Stimulated activated CD4-positive, alpha-beta T cell treated with anti-CD3 and anti-CD28 coated beads, Interleukin-2, amount 100 ng/mL, for 4 hours (primary cell): ENCODE data around the gene MACROH2A1.
A peak's percentile ranks its signal among the peaks of the same experiment; 100 is the strongest.

ENCODE experiments used
- DNase-seq: peaks from one replicate; pipeline ENCODE4 v3.0.0-alpha.2; 2020; ENCODE audit warnings: low read depth

Gene MACROH2A1

GRCh38 chr5:135435467-135436330, 36.7 kb upstream of the MACROH2A1 start:
- DNase-seq: no peak

GRCh38 chr5:135434591-135435466, 35.8 kb upstream of the MACROH2A1 start:
- DNase-seq: no peak

- DNase-seq: no peak
These were observed 34.8 kb upstream of the MACROH2A1 start for GRCh38 chr5:135433681-135434426.

- DNase-seq: no peak
These were observed 33.1 kb upstream of the MACROH2A1 start for GRCh38 chr5:135432113-135432512.

GRCh38 chr5:135430135-135430437, 31.1 kb upstream of the MACROH2A1 start:
- DNase-seq: no peak

GRCh38 chr5:135429301-135430134, 30.5 kb upstream of the MACROH2A1 start:
- DNase-seq: no peak

GRCh38 chr5:135428586-135428985, 29.6 kb upstream of the MACROH2A1 start:
- no peak for DNase-seq

- DNase-seq: peak; percentile 11
These were observed 27.4 kb upstream of the MACROH2A1 start for GRCh38 chr5:135426102-135427082.

GRCh38 chr5:135425641-135426040, 26.6 kb upstream of the MACROH2A1 start:
- DNase-seq: no peak

- no peak for DNase-seq
These were observed 24.8 kb upstream of the MACROH2A1 start for GRCh38 chr5:135423846-135424168.

GRCh38 chr5:135423146-135423845, 24.3 kb upstream of the MACROH2A1 start:
- no peak for DNase-seq

- DNase-seq: no peak
These were observed 23.4 kb upstream of the MACROH2A1 start for GRCh38 chr5:135422419-135422818.

GRCh38 chr5:135417083-135417482, 18.1 kb upstream of the MACROH2A1 start:
- no peak for DNase-seq

GRCh38 chr5:135405082-135405481, 6.1 kb upstream of the MACROH2A1 start:
- no peak for DNase-seq

- no peak for DNase-seq
These were observed 3.0 kb upstream of the MACROH2A1 start for GRCh38 chr5:135402031-135402430.

GRCh38 chr5:135400866-135401265, 1.8 kb upstream of the MACROH2A1 start:
- no peak for DNase-seq

GRCh38 chr5:135399794-135400542, 937 bp upstream of the MACROH2A1 start:
- no peak for DNase-seq

- peak; percentile 5 for DNase-seq
These were observed 724 bp downstream of the MACROH2A1 start for GRCh38 chr5:135398160-135398854.
